ENCODE measurements around the gene P2RY12. TPM values are rescaled to one million over a fixed set of nuclear protein-coding genes. Genes with fewer than 3 reads are reported as not detected.

The P2RY12 gene
- total RNA-seq: not detected

DNA sequence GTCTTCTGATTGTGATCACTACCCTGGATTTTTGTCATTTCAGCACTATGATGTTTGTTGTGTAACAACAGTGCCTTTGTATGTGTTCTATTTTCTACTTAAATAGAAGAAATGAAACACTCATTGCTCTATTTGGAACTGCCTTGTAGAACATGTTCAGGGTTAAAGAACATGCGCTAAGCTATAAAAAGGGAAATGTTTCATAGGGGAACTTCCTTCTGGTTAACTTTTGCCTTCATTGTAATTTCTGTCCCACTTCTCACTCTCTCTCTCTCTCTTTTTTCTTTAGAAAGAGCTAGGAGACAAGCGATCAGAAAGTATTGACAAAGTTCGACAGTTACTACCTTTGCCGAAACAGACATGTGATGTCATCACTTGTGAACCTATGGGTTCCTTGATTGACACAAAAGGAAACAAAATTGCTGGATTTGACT lies at the start of gene P2RY12:
P2RY12 (minus strand) TSS at position 13 of the 434 bp plus-strand sequence. CDS start 45,908 bp downstream, outside the sequence.
- CTCF ChIA-PET: no interaction called here
- POLR2A ChIA-PET: no interaction called here

DNA sequence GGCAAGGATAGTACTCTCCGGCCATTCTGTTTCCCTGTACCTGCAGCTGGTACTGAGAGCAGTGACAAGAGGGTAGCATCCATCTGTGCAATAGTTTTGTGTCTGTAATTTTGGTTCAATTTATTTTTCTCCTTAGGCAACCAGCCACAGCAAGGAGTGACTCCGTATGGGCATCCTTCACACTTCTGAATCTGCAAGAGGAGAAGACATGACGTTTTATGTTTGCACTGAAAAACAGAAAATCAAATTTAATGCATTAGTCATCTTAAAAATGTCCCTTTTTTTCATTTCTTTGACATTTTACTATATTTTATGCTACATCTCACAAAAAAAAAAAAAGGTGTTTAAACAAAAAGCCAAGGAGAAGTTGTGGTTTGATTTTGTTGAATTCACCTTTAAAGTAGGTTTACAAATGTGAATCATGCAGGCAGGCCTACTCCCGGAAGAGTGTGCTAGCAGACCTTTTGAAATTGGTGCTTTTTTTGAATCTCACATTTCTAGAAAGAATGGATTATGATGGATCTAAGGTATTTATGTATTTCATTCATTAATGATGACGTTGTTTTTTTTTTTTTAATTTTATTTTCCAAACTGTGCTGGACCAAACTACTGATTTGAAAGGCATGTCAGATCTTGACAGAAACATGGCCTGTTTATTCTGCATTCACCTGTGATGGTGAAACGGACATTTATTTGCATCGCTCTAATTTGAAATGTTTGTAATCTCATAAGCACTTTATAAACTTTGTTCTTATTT lies 48.2 kb upstream of the P2RY12 start:
- POLR2A ChIA-PET: no interaction called here
- CTCF ChIA-PET: no interaction called here

DNA sequence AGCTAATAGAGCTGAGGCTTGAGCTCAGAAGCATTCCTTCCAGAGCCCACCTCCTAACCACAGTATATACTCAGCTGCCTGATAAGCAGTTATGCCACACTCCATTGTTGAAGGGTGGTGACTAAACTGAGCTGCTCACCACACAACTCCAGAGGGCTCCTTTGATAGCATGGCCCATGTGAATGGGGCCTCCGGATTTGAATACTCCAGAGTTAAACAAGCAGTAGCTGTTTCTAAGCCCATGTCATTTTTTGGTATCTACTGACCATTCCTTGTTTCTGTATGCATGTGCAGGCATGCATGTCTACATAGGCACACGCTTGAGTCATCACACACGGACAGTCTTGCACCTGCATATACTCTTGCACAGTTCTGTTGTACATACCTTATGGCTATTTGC lies 47.4 kb upstream of the P2RY12 start:
- ChIA-PET CTCF (no interaction called here), POLR2A (no interaction called here)

DNA sequence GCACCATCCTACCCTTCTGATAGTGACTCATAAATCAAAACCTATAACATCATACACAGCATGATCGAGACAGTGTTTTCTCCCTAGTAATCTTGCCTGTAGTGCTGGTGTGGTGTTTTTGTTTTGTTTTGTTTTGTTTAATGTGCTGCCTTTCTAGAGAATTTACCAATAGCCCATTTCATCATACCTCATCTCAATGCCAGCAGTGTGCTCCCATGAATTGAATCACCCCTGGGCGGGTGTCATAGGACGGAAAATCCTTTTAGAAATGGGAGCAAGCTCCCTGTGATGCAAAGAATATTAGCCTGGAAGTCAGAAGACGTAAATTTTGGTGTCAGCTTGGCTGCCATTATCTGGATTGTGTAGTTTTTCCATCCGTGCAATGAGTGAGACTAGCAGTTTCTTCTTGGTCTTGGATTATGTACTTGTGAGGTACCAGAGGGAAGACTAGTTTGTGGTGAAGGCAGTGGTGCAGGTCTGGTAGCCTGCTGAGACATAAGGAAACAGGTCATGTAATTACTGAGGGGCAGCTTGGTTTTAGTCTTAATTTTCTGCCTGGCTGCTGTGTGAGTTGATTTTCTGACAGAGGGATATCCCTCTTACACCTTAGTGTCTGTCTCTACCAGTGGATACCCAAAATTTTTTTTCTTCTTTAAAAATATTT lies 46.4 kb upstream of the P2RY12 start:
- ChIA-PET CTCF (no interaction called here), POLR2A (interaction anchor here (0.6 kb wide), 1 partner anchor 124 kb away, joined by 3 read pairs; no protein-coding TSS in a partner anchor)

DNA sequence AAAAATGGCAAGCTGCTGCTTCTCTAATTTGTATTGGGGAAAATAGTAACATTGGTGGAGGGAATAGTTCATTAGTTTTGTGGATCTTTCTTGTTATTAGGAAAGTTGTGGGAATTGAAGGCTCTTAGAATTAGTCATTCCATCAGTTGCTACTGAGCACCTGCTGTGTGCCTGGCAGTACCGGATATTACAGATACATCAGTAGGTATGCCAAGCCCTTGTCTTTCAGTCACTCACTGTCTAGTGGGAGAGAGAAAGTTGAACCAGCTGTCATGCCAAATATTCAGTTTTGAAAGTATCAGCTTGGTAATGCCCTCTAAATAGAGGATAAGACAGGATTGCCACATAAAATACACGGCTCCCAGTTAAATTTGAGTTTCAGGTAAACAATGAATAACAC lies 43.8 kb upstream of the P2RY12 start:
- CTCF ChIA-PET: no interaction called here
- POLR2A ChIA-PET: no interaction called here

DNA sequence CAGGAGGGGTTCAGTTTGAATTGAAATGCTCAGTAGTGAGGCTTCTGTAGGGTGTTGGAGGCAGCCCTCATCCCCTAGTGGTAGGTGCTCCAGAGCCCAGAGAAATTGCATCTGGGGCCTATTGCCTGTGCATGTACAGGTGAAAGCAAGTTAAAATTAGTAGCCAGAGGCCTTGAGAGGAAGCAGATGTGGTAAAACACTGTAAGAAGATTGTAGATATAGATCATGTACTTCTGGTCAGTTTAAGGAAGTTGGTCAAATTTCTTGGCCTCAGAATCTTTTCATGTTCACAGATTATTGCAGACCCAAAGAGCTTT lies 41.7 kb upstream of the P2RY12 start:
- POLR2A ChIA-PET: no interaction called here

DNA sequence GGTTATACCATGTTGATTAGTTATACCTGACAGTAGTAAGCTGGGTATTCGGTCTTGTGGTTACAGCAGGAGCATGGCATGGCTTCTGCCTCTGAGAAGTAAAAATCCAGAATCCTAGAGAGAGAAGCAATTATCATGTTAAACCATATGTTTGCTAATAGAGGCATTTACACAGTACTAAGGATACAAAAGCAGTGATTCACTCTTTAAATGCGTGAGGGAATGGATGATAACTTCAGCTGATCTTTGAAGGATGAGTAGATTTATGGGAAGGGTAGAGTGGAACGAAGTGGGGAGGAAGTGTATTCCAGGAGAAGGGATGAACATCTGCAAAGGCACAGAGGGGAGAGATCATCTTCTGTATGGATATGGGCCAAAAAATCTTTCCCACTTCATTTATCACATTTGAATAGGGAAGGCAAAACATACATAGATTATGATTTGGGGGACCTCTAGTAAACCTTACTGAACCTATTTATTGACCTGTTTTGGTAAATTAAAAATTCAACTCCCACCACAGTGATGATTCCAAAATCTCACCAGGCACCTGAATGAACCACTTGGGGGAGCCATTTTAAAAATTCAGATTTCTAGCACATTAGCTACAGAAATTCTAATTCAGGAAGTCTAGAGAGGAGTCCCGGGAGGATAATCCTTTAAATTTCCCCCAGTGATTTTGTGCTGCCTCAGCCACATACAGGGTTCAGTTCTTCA lies 41.2 kb upstream of the P2RY12 start:
- ChIA-PET CTCF (interaction anchor here (1.1 kb wide), 1 partner anchor 14 kb away, joined by 3 read pairs; no protein-coding TSS in a partner anchor), POLR2A (no interaction called here)

More for the DNA sequence above, 41.7 kb upstream of the P2RY12 start:
- CTCF ChIA-PET: interaction anchor here (1.1 kb wide), 1 partner anchor 13 kb away, joined by 3 read pairs; no protein-coding TSS in a partner anchor

DNA sequence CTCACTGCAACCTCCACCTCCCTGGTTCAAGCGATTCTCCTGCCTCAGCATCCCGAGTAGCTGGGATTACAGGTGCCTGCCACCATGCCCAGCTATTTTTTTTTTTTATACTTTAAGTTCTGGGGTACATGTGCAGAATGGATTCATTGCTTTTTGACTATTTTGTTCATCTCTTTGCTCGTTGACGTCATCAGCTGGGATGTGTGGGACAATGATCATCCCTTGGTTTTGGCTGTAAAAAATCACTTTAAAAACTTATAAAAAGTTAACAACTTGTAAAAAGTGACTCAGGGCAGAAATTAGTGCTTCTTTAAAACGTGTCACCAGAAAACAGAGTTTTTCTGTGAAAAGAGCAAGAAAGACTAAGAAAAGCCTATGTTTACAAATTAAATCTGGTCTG lies 38.5 kb upstream of the P2RY12 start:
- ChIA-PET CTCF (interaction anchor here (0.6 to 0.7 kb wide), 2 partner anchors 12 to 46 kb away, joined by 3 to 4 read pairs; no protein-coding TSS in a partner anchor), POLR2A (no interaction called here)

DNA sequence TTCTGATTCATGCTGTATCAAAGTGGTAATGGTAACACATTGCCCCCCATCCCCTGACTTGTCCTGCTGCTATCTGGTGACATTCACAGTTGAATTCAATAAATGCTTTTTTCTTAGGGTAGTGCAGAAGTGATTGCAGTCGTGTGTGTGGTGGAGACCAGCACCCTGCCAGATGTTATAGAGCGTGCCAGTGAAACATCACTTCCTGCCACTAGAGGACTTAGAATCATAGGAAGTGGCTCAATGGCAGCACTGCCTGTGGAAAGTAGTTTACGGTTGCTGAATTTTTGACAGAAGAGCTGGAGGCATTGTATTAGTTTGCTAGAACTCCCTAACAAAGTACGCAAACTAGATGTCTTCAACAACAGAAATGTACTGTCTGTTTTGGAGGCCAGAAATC lies 37.4 kb upstream of the P2RY12 start:
- ChIA-PET POLR2A (no interaction called here), CTCF (no interaction called here)

DNA sequence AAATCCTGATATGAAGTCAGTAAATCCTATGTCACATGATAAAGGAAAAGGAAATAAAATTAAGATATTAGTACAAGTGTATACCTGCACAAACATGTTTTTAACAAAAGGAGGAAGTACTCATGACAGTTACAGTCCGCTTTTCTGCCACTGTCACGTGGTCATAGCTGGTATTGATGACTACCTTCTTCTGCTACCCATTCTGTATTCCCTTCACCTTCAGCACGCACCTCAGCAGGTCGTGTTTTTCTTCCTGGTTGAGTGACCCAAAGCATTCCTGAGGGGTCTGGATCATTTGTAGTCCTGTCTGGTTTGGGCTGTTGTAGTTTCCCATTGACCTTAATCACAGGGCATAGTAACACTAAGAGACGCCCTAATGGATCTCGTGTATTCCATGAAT lies 35.3 kb upstream of the P2RY12 start:
- CTCF ChIA-PET: no interaction called here
- POLR2A ChIA-PET: no interaction called here

DNA sequence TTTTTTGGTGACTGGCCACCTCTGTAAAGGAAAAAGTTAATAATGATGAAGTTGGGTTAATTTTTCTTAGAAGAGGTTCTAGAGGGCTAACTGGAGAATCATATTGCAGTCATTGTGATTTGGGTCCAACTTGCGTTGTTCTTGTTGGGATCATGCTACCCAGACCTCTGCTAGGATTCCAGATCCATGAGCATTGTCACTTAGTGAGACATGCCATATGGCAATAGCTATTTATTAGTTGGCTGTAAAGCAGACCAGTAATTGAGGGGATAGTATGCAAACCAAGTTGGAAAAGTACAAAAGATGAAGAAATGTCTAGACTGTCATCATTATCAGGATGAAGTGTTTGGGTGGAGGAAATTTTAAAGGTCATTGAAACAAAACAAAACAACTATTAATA lies 30.7 kb upstream of the P2RY12 start:
- POLR2A ChIA-PET: no interaction called here
- CTCF ChIA-PET: no interaction called here

DNA sequence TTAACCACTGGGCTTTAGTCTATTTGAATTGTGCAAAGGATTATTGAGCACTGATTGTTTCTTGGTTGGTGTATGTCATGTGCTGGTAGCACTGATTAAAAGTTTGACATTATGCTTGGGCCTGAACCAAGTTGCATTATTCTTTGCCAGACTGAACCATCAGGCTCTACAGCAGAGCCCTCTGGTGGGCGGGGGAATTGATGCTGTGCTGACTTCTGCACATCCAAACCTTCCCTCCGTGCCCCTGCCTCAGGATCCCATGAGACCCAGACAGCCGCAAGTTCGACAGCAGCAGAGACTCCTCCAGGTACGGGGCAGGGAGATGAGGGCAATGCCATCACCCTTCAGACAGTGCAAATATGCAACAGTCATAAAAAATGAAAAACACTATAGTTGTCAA lies 28.4 kb upstream of the P2RY12 start:
- ChIA-PET POLR2A (no interaction called here), CTCF (no interaction called here)

DNA sequence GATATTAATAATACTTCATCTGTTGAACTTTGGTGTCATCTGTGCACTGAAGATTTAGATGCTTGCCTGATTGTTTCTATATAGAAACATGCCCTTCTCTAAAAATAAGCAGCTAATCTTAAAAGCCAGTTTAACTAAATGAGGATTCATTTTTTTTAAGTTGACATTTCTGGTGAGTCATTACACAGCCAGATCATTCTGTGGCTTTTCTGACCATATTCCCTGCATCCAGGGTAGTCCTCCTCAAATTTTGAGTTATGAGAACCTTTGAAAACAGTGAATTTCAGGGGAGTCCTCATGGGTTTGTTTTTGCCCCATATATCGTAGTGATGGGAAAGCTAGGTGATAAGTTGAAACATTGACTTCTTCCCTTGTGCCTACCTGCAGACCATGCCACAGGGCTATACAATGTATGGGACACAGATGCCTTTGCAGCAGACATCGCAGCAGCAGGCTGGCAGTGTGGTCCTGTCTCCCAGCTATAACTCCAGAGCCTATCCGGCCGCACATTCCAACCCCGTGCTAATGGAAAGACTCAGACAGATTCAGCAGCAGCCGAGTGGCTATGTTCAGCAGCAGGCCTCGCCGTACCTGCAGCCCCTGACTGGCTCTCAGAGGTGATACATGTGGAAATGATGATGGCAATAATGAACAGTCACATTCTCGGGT lies 26.5 kb upstream of the P2RY12 start:
- ChIA-PET POLR2A (no interaction called here), CTCF (no interaction called here)

DNA sequence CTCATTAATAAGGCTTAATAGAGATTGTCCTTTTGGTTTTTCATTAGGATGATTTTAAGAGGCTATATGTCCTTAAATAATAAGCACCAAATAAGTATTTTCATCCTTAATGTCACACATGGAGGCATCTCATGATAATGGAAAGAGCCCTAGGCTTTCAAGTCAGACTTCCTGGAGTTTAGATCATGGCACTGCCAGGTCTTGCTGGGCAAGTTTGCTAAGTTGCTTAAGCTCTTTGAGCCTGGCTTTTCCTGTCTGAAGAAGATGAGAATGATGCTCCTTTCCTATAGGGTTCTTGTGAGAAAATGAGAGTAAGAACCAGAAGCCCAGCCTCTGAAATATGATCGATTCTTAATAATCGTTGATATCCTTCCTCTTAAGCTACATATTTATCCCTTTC lies 23.4 kb upstream of the P2RY12 start:
- CTCF ChIA-PET: no interaction called here
- POLR2A ChIA-PET: no interaction called here

DNA sequence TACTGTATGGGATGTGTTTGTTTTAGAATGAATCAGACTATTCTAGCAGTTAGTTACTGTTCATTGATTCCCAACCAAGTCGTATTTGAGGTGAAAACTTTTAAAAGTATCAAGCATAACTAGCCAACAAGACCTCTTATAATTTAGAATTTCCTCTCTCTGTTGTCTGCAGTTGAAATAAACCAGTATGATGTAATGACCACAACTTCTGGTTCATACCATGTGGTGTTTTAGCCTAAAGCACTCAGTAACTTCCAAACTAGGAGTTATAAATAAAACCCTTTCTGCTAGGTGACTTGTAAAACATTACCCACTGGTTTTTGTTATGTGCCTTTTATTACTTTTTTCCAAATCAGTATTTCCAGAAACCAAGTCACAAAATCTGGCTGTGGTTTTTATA lies 19.8 kb upstream of the P2RY12 start:
- ChIA-PET POLR2A (no interaction called here), CTCF (no interaction called here)

DNA sequence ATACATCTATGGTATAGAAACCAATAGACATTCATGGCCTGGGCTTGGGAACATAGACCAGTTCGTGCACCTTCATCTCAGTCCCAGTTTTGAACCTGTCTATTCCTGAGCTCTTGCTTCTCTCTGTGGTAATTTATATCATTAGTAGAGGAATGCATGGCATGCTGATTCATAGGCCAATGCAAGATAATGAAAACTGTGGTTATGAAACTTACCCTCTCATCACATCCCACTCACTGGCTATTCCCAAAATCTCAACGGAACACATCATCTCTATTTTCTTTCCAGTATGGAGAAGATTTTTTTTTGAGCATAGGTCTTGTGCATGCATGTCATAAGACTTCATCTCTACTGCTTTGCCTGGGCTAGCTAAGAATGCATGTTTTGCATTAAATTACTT lies 18.7 kb upstream of the P2RY12 start:
- POLR2A ChIA-PET: no interaction called here
- CTCF ChIA-PET: no interaction called here

DNA sequence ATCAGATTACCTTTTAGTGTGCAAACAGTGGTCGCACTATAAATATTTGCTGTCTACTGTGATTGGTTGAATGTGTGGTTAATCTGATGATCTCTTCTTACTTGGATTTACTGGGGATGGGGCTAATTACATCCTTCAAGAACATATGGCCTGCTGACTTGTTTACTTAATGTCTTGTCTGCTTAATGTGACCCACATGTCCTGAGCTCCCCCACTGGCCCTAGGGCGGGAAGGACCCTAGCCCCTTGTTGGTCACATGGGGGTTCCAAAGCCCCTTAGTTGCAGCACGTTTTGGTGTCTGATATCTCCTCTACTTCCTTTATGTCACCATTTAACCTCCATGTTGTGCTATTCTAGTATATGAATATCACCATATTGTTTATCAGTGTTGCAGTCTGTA lies 17.8 kb upstream of the P2RY12 start:
- ChIA-PET POLR2A (no interaction called here), CTCF (no interaction called here)

DNA sequence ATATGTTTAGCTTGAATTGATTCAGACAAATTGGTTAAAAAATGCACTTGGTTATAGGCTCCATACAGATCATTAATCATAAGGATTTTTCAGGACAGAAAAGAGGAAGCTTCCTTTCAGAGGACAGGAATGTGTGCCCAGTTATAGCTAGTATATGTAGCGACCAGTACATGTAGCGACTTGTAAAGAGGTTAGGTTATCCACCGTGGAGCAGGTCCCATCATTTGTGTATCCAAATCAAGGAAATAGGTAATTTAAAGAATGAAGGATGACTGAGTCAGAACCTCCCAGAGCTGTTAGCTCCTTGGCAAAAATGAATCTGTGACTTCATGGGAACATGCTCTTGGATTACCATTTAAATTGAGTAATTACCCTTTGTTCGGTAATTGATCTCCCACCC lies 15.8 kb upstream of the P2RY12 start:
- ChIA-PET CTCF (no interaction called here), POLR2A (no interaction called here)

DNA sequence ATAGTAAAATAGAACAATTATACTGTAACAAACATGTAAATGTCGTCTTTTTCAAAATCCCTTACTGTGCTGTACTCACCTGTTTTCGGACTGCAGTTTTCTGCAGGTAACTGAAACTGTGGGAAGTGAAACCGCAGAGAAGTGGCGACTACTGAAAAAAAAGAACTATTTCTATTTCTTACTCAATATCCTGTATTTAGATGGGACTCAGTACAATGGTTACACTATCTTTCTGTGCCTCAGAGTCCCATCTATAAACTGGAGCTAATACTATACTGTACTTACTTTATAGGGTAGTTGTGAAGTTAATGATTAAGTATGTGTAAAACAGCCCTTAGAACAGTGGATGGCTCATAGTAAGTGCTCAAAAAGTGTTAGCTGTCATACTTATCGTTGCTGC lies 14.3 kb upstream of the P2RY12 start:
- POLR2A ChIA-PET: no interaction called here
- CTCF ChIA-PET: no interaction called here

DNA sequence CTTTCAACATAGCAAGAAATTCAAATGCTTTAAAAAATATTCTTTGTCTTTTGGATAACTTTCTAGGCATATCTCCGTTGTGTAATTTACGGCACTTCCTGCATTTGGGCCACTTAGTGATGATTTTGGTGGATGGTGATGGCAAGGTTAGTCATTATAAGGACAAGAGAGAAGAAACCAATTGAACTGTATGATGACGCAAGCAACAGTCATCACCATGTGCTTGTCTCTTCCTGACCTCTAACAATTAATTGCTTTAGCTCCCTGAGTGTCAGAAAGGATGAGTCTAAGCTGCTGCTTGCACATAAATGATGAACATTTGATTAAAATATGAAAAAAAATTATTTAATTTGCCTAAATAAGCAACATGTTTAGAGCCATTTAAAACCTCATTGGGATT lies 11.3 kb upstream of the P2RY12 start:
- CTCF ChIA-PET: no interaction called here

DNA sequence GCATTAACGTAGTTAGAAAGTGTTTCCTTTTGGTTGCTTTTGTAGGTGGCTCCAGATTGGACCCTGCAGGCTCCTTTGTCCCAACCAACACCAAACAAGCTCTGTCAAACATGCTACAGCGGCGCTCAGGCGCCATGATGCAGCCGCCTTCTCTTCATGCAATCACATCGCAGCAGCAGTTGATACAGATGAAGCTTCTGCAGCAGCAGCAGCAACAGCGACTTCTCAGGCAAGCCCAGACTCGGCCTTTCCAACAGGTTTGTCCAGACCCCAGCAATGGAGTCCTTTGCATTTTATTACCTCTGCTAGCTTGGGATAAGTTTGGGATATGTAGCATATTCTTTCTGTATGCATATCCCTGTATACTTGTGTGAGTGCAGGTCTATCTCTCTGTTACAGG lies 10.1 kb upstream of the P2RY12 start:
- ChIA-PET POLR2A (no interaction called here), CTCF (no interaction called here)

More for the DNA sequence above, 11.3 kb upstream of the P2RY12 start:
- POLR2A ChIA-PET: no interaction called here

Data from activated CD8-positive, alpha-beta memory T cell treated with anti-CD3 and anti-CD28 coated beads for 36 hours (primary cell).